H9 (cell line): ENCODE measurements around the gene BHLHA15. TPM values are rescaled to one million over a fixed set of nuclear protein-coding genes. Genes with fewer than 3 reads are reported as not detected.

Source experiments
- DNase-seq: peaks from one replicate; pipeline ENCODE4 v3.0.0-alpha.2; 2017
- H2AFZ ChIP-seq: one replicate; pipeline ENCODE4 v1.6.1; 2013; ENCODE audit warnings: mild to moderate bottlenecking, low read length, control low read depth, moderate library complexity
- H2AK5ac ChIP-seq: 2 replicates; pipeline ENCODE4 v1.6.1; 2013; ENCODE audit warnings: low read length, control low read depth, mixed read lengths; ENCODE audit not compliant: insufficient read length
- H2BK120ac ChIP-seq: one replicate; pipeline ENCODE4 v1.6.1; 2013; ENCODE audit warnings: low read depth, mild to moderate bottlenecking, low read length, control low read depth, inconsistent platforms; ENCODE audit not compliant: poor library complexity, severe bottlenecking
- H2BK12ac ChIP-seq: 2 replicates; pipeline ENCODE4 v1.6.1; 2013; ENCODE audit warnings: low read length, control low read depth, mixed read lengths, low read depth; ENCODE audit not compliant: insufficient read length
- H2BK15ac ChIP-seq: 2 replicates; pipeline ENCODE4 v1.6.1; 2013; ENCODE audit warnings: low read depth, low read length, control low read depth
- H2BK20ac ChIP-seq: one replicate; pipeline ENCODE4 v1.6.1; 2013; ENCODE audit warnings: low read depth, mild to moderate bottlenecking, low read length, control low read depth, inconsistent platforms; ENCODE audit not compliant: poor library complexity, severe bottlenecking
- H2BK5ac ChIP-seq: 2 replicates; pipeline ENCODE4 v1.6.1; 2013; ENCODE audit warnings: low read length, control low read depth, mixed read lengths; ENCODE audit not compliant: insufficient read length
- H3K14ac ChIP-seq: 2 replicates; pipeline ENCODE4 v1.6.1; 2013; ENCODE audit warnings: low read length, control low read depth; ENCODE audit not compliant: insufficient read depth
- H3K18ac ChIP-seq: 2 replicates; pipeline ENCODE4 v1.6.1; 2013; ENCODE audit warnings: low read depth, mild to moderate bottlenecking, mixed read lengths, low read length, control low read depth; ENCODE audit not compliant: insufficient read length
- H3K23ac ChIP-seq: 2 replicates; pipeline ENCODE4 v1.6.1; 2013; ENCODE audit warnings: low read length, control low read depth, mixed read lengths, low read depth; ENCODE audit not compliant: insufficient read length
- H3K23me2 ChIP-seq: 2 replicates; pipeline ENCODE4 v1.6.1; 2013; ENCODE audit warnings: low read depth, mild to moderate bottlenecking, mixed read lengths, low read length, control low read depth; ENCODE audit not compliant: insufficient read length, poor library complexity, severe bottlenecking
- H3K27ac ChIP-seq: 2 replicates; pipeline ENCODE4 v1.5.1; 2013; ENCODE audit warnings: low read length, control low read depth, mixed read lengths, low read depth; ENCODE audit not compliant: insufficient read length
- H3K27me3 ChIP-seq: 2 replicates; pipeline ENCODE4 v1.6.1; 2013; ENCODE audit warnings: low read length, control low read depth, inconsistent platforms; ENCODE audit not compliant: insufficient read depth
- H3K4ac ChIP-seq: 2 replicates; pipeline ENCODE4 v1.6.1; 2013; ENCODE audit warnings: low read depth, mild to moderate bottlenecking, control low read depth, inconsistent platforms, low read length, moderate library complexity
- H3K4me1 ChIP-seq: 2 replicates; pipeline ENCODE4 v1.6.1; 2013; ENCODE audit warnings: low read length, control low read depth, inconsistent platforms; ENCODE audit not compliant: insufficient read depth
- H3K4me2 ChIP-seq: 2 replicates; pipeline ENCODE4 v1.6.1; 2013; ENCODE audit warnings: low read length, control low read depth, mixed read lengths; ENCODE audit not compliant: insufficient read length, insufficient read depth
- H3K56ac ChIP-seq: 2 replicates; pipeline ENCODE4 v1.6.1; 2013; ENCODE audit warnings: low read depth, mild to moderate bottlenecking, mixed read lengths, low read length, control low read depth; ENCODE audit not compliant: insufficient read length
- H3K79me1 ChIP-seq: 2 replicates; pipeline ENCODE4 v1.6.1; 2013; ENCODE audit warnings: low read depth, mild to moderate bottlenecking, moderate library complexity, low read length, control low read depth, inconsistent platforms; ENCODE audit not compliant: insufficient read depth, poor library complexity, severe bottlenecking
- H3K79me2 ChIP-seq: 2 replicates; pipeline ENCODE4 v1.6.1; 2013; ENCODE audit warnings: low read length, control low read depth, inconsistent platforms; ENCODE audit not compliant: insufficient read depth
- H3K9ac ChIP-seq: 2 replicates; pipeline ENCODE4 v1.6.1; 2013; ENCODE audit warnings: low read length, control low read depth, mixed read lengths; ENCODE audit not compliant: insufficient read length; ENCODE audit errors: extremely low read depth
- H3K9me3 ChIP-seq: one replicate; pipeline ENCODE4 v1.6.1; 2013; ENCODE audit warnings: low read depth, low read length, inconsistent platforms; ENCODE audit not compliant: control insufficient read depth
- H3T11ph ChIP-seq: one replicate; pipeline ENCODE4 v1.6.1; 2013; ENCODE audit warnings: mild to moderate bottlenecking, low read length, control low read depth, inconsistent platforms
- H4K20me1 ChIP-seq: one replicate; pipeline ENCODE4 v1.6.1; 2013; ENCODE audit not compliant: control insufficient read depth, insufficient read length, insufficient read depth
- H4K5ac ChIP-seq: 2 replicates; pipeline ENCODE4 v1.6.1; 2013; ENCODE audit warnings: low read depth, mild to moderate bottlenecking, mixed read lengths, low read length, control low read depth; ENCODE audit not compliant: insufficient read length
- H4K8ac ChIP-seq: replicated peaks from 2 replicates; pipeline ENCODE4 v1.6.1; 2013; ENCODE audit warnings: low read length, control low read depth, mixed read lengths, low read depth; ENCODE audit not compliant: insufficient read length
- H4K91ac ChIP-seq: 2 replicates; pipeline ENCODE4 v1.6.1; 2013; ENCODE audit warnings: low read depth, mild to moderate bottlenecking, moderate library complexity, mixed read lengths, low read length, control low read depth; ENCODE audit not compliant: insufficient read length
- H3K27ac Mint-ChIP-seq, 3 experiments: 2 replicates in 2 of 3; 3 replicates in 1 of 3; pipeline ENCODE4 v1.8.0; 2020 to 2021; ENCODE audit warnings: mixed read lengths in 3 of 3, mild to moderate bottlenecking in 1 of 3, moderate library complexity in 1 of 3
- H3K27me3 Mint-ChIP-seq: 2 replicates; pipeline ENCODE4 v1.8.0; 2021; ENCODE audit warnings: low read depth, mild to moderate bottlenecking, moderate library complexity, mixed read lengths
- H3K36me3 Mint-ChIP-seq, 3 experiments: 2 replicates in 2 of 3; 3 replicates in 1 of 3; pipeline ENCODE4 v1.8.0; 2020 to 2021; ENCODE audit warnings: low read depth in 3 of 3, mixed read lengths in 3 of 3; ENCODE audit not compliant: insufficient read depth in 1 of 3
- H3K4me1 Mint-ChIP-seq, 2 experiments: 2 replicates each; pipeline ENCODE4 v1.8.0; 2020; ENCODE audit warnings: mixed read lengths in 2 of 2
- H3K4me3 Mint-ChIP-seq, 2 experiments: 2 replicates in 1 of 2; 3 replicates in 1 of 2; pipeline ENCODE4 v1.8.0; 2020 to 2021; ENCODE audit warnings: mild to moderate bottlenecking in 2 of 2, mixed read lengths in 2 of 2, moderate library complexity in 1 of 2
- H3K9me3 Mint-ChIP-seq, 2 experiments: 2 replicates in 1 of 2; 3 replicates in 1 of 2; pipeline ENCODE4 v1.8.0; 2020; ENCODE audit warnings: mild to moderate bottlenecking in 2 of 2, mixed read lengths in 2 of 2, moderate library complexity in 1 of 2
- CTCF ChIP-seq: fragments of 200-600 bp; sonication (generic); conservative IDR thresholded peaks from 3 replicates; pipeline ENCODE4 v1.8.0; 2021; ENCODE audit warnings: antibody characterized with exemption, mild to moderate bottlenecking
- WGBS: extraction: QIAGEN DNeasy Blood & Tissue Kit; methylation state at CpG from one replicate; pipeline ENCODE4 v1.1.7; 2013; ENCODE audit warnings: missing lambda C conversion rate, low lambda C conversion rate, mixed read lengths; ENCODE audit not compliant: insufficient read length; ENCODE audit errors: extremely low coverage; 5-methylcytosine and 5-hydroxymethylcytosine counted together
- total RNA-seq: library from RNA; stranded (reverse); gene quantifications from 2 replicates; pipeline ENCODE4 v1.2.1, GENCODE V29; 2021

The BHLHA15 gene
- total RNA-seq, 1 experiment from 2014 or later: 1.4 TPM

- Histone ChIP-seq H4K5ac (no peak overlapping the region), H2BK15ac (no peak overlapping the region), H2AK5ac (no peak overlapping the region), H3K9ac (no peak overlapping the region), H3K18ac (no peak overlapping the region), H3K23ac (no peak overlapping the region), H3K4ac (no peak overlapping the region), H3K79me2 (no peaks in the 10 kb centered on the region), H3K4me1 (peaks cover 2% of the 10 kb centered on the region; the same call in 1 of the 2 replicates), H4K8ac (no peak overlapping the region), H3K27me3 (no peaks in the 10 kb centered on the region), H2BK120ac (no peak overlapping the region), H3K27ac (no peak overlapping the region), H3K79me1 (no peaks in the 10 kb centered on the region), H4K20me1 (no peaks in the 10 kb centered on the region), H2BK12ac (no peak overlapping the region), H2BK20ac (no peak overlapping the region), H2AFZ (no peak overlapping the region), H3K56ac (no peak overlapping the region), H3K9me3 (no peaks in the 10 kb centered on the region), H3K23me2 (no peaks in the 10 kb centered on the region), H3T11ph (no peak overlapping the region), H3K14ac (no peak overlapping the region), H3K4me2 (no peak overlapping the region), H2BK5ac (no peak overlapping the region), H4K91ac (no peak overlapping the region)
- H3K27me3 Mint-ChIP-seq: no peaks in the 10 kb centered on the region
- DNase-seq: no peak
- peaks cover 17 to 36% (median 26%) of the 10 kb centered on the region in 3 experiments; a peak in 6 of 7 replicates for H3K36me3 Mint-ChIP-seq
- H3K9me3 Mint-ChIP-seq: no peaks in the 10 kb centered on the region; a peak in 2 of 5 replicates
- H3K4me1 Mint-ChIP-seq: peaks cover 10 to 14% of the 10 kb centered on the region in 2 experiments
- no peak overlapping the region for H3K4me3 Mint-ChIP-seq
- H3K27ac Mint-ChIP-seq: no peak overlapping the region
- TF ChIP-seq CTCF: no peak
- WGBS: no CpG with 5 or more reads among the region's 1 CpG
These were observed 24.1 kb upstream of the BHLHA15 start for GRCh38 chr7:98187138-98187502.
